Hindlimb muscle (tissue), 1 donor: Measurements from ENCODE around the gene BHLHE40. TPM values are rescaled to one million over a fixed set of nuclear protein-coding genes. Genes with fewer than 3 reads are reported as not detected.

Experiments used
- DNase-seq: peaks from one replicate; pipeline ENCODE4 v3.0.0-alpha.2; 2013
- polyA plus RNA-seq: library from polyadenylated mRNA; unstranded; fragments of 120-200 nt; gene quantifications from one replicate; pipeline ENCODE4 v1.2.1, GENCODE V29; 2013; ENCODE audit not compliant: insufficient read length

BHLHE40 gene
- polyA plus RNA-seq, 1 donor = 29.5 TPM

DNA sequence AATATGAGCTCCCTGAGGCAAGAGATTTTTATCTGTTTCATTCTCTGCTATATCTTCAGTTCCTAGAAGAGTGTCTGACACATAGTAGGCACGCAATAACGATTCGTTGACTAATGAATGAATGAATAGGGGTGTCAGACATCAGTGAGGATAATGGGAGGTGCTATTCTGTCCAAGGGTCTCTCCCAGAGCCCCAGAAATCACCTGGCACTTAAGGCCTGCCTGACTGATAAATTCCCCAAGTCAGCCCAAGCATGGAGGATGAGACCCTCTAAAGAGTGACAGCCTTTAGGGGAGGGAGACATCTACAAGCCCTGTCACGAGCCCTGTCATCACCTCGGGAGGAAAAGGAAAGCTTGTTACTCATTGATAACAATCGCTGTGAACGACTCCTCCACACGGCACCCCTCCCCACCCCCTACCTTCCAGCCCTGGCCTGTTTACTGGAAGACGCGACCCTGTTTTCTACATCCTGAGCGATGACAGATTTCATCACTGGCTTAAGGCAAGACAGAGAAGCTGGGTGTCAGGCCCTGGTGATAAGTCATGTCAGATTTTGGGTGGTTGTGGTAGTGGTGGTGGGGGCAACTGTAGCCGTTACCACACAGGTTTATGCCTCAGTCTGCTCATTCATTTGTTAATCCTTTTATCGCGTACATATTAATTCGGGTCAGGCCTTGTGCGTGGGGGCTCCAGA, 23.1 kb downstream of the BHLHE40 start:
- DNase-seq = no peak

GRCh38 chr3:5002871-5003247, 23.6 kb downstream of the BHLHE40 start:
- no peak for DNase-seq

- DNase-seq = no peak
Observed at GRCh38 chr3:5004319-5005152, 25.3 kb downstream of the BHLHE40 start.

GRCh38 chr3:5005367-5005766, 26.1 kb downstream of the BHLHE40 start:
- no peak for DNase-seq

- no peak for DNase-seq
Observed at GRCh38 chr3:5006755-5007202, 27.5 kb downstream of the BHLHE40 start.

- no peak for DNase-seq
Observed at GRCh38 chr3:5007873-5008272, 28.6 kb downstream of the BHLHE40 start.

DNA sequence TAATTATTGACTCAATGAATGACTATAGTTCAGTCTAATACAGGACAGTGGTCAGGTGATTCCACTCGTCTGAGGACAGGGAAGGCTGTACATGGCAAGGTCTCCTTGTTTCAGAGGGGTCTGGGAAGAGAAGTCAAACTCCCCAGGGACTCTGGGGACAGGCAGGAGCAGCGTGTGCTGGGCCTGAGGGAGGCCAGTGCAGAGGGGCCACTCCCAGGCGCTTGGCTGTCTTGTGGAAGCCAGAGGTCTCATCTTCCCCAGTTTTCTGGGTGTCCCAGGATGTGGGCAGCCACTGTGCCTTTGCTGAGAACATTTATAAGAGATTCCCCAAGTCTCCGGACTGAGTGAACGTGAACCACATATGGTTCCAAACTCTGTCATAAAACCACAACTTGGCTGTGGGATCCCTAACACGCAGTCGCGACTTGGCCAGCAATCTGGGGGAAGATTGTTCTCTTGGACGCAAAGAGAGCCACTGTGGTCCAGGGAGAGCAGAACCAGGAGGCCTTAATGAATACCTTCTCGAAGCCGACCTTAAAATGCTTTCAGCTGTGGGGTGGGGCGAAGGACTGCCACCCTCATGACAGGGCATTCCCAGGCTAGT, 30.4 kb downstream of the BHLHE40 start:
- no peak for DNase-seq

- DNase-seq = no peak
Observed at GRCh38 chr3:5010140-5010539, 30.9 kb downstream of the BHLHE40 start.

- DNase-seq = no peak
Observed at GRCh38 chr3:5010706-5011554, 31.7 kb downstream of the BHLHE40 start.

GRCh38 chr3:5011555-5012256, 32.5 kb downstream of the BHLHE40 start:
- no peak for DNase-seq

GRCh38 chr3:5012367-5012766, 33.1 kb downstream of the BHLHE40 start:
- no peak for DNase-seq

DNA sequence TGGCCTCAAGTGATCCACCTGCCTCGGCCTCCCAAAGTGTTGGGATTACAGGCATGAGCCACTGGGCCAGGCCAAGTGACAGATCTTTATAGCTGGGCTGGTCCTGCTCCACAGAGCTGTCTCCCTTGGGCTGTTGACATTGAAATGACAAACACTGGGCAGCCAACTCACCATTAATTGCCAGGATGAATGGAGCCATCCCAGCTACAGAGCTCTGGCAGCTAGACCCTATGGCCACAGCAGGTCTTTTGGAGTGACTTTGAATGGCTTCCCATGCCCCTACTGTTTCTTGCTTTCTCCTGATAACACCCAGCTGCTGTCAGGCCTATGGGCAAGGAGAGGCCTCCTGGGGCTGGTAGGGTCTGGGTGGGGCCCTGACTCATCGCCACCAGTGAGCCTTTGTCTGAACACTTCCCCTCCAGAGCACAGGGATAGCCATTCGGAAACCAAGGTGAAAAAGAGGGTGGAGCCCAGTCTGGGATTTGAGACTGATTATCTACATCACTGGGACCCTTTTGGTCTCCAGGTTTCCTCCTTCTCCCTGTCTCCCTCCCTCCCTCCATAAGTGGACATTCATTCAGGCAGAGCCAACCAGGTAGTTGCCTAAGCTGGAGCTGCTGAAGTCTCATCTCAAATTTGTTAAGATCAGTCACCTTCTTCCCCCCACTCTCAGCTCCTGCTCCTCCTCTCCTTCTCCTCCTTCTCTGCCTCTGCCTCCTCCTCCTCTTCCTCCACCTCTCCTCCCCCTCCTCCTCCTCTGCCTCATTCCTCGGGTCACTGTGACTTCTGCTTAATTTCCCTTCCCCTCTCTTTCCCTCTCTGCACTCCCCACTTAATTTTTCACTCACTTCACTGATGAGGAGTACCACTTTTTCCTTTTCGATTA, 34.0 kb downstream of the BHLHE40 start:
- no peak for DNase-seq

DNA sequence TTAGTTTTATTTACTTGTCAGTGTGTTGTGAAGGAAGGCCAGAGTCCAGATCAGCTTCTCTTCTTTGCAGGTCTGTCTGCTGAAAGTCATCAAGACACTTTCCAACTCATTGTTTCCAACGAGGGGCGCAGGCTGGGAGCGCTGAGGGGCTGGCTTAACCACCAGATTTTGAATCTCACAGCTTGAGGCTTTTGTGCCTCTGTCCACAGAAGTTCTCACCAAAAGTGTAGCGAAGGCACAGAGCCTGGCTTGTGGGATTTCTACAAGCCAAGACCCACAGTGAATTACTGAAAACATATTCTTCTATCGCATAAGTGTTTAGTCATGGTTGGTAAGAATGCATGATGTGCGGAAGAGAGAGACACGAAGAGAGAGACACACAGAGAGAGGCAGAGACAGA, 35.2 kb downstream of the BHLHE40 start:
- DNase-seq = no peak

- DNase-seq = no peak
Observed at GRCh38 chr3:5015056-5015455, 35.8 kb downstream of the BHLHE40 start.

GRCh38 chr3:5016211-5017161, 37.2 kb downstream of the BHLHE40 start:
- DNase-seq = no peak

GRCh38 chr3:5017925-5018531, 38.8 kb downstream of the BHLHE40 start:
- DNase-seq = no peak

DNA sequence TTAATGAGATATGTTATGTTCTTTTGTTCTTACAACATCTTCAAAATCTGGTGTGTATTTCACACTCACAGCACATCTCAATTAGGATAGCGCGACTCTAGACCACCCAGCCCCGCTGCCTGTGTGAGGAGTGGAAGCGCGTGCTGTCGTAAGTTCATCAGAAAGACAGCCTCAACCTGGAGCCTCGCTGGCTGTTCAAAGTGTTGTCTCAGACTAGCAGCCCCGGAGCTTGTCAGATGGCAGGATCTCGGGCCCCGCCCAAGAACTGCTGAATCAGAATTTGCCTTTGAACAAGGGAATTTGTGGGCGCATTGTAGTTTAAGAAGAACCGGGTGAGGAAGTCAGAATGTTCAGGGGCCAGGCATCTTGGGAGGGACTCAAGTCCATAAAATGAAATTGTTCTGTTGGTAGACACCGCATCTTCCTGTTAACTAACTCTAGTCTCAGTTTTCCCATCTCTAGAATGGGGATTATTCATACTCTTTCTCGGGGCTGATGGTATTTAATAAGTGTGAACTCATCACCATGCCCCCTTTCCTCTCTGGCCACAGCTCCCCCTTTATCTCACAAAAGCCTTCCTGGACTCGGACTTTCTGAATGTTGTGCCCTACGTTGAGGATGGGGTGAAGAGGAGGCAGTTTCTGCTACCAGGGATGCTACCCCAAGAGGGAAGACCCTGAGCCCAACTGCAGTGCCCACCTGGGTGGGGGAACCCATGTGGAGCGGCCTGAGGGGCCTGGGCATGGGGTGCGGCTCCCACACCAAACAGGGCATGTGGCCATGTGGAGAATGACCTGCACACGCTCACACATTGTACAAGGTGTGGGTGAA, 40.4 kb downstream of the BHLHE40 start:
- no peak for DNase-seq

GRCh38 chr3:5020242-5020722, 41.0 kb downstream of the BHLHE40 start:
- DNase-seq = no peak
